Keratinocyte (primary cell): ENCODE data around the gene SLC6A17. TPM values are rescaled to one million over a fixed set of nuclear protein-coding genes. Genes with fewer than 3 reads are reported as not detected.

ENCODE experiments used
- DNase-seq: peaks from one replicate; pipeline ENCODE4 v3.0.0-alpha.2; 2011; ENCODE audit warnings: low read depth, missing footprints, low spot score
- FAIRE-seq: peaks from 2 replicates; lab custom pipeline; 2011; peaks lifted over from hg19 to GRCh38; lab: Jason Lieb, UNC
- H2AFZ ChIP-seq: 2 replicates; pipeline ENCODE4 v1.6.0; 2012; ENCODE audit warnings: low read length, control low read depth, inconsistent platforms; ENCODE audit not compliant: control insufficient read depth
- H3K27ac ChIP-seq: 2 replicates; pipeline ENCODE4 v1.5.1; 2011; ENCODE audit warnings: low read length; ENCODE audit not compliant: control insufficient read depth, insufficient read depth
- H3K27me3 ChIP-seq: 3 replicates; pipeline ENCODE4 v1.6.0; 2011; ENCODE audit warnings: low read length; ENCODE audit not compliant: control insufficient read depth, insufficient read depth; ENCODE audit errors: extremely low read depth
- H3K36me3 ChIP-seq, 2 experiments: 2 replicates in 1 of 2; 3 replicates in 1 of 2; pipeline ENCODE4 v1.5.1; 2011; ENCODE audit warnings: low read length in 2 of 2, mild to moderate bottlenecking in 1 of 2; ENCODE audit not compliant: control insufficient read depth in 2 of 2, insufficient read depth in 2 of 2; ENCODE audit errors: extremely low read depth in 1 of 2
- H3K4me1 ChIP-seq: 3 replicates; pipeline ENCODE4 v1.5.1; 2011; ENCODE audit warnings: low read length; ENCODE audit not compliant: control insufficient read depth, insufficient read depth; ENCODE audit errors: extremely low read depth
- H3K4me2 ChIP-seq: 3 replicates; pipeline ENCODE4 v1.6.0; 2011; ENCODE audit warnings: low read depth, low read length; ENCODE audit not compliant: control insufficient read depth, insufficient read depth; ENCODE audit errors: extremely low read depth
- H3K4me3 ChIP-seq, 3 experiments: fragments of 200-600 bp in 1 of 3; sonication (generic) in 1 of 3; 2 replicates in 2 of 3; 3 replicates in 1 of 3; pipeline ENCODE4 v1.5.1; 2011 to 2016; ENCODE audit warnings: low read length in 3 of 3, mild to moderate bottlenecking in 3 of 3, control low read depth in 2 of 3, inconsistent platforms in 1 of 3, low read depth in 1 of 3, mixed read lengths in 1 of 3, mixed run types in 1 of 3, moderate library complexity in 1 of 3; ENCODE audit not compliant: control insufficient read depth in 2 of 3, insufficient read depth in 2 of 3; ENCODE audit errors: extremely low read depth in 1 of 3
- H3K79me2 ChIP-seq: 2 replicates; pipeline ENCODE4 v1.6.0; 2012; ENCODE audit warnings: low read length; ENCODE audit not compliant: control insufficient read depth, insufficient read depth
- H3K9ac ChIP-seq: 3 replicates; pipeline ENCODE4 v1.6.0; 2011; ENCODE audit warnings: low read length; ENCODE audit not compliant: control insufficient read depth, insufficient read depth; ENCODE audit errors: extremely low read depth
- H3K9me1 ChIP-seq: 3 replicates; pipeline ENCODE4 v1.6.0; 2011; ENCODE audit warnings: low read length; ENCODE audit not compliant: control insufficient read depth, insufficient read depth; ENCODE audit errors: extremely low read depth
- H3K9me3 ChIP-seq: 2 replicates; pipeline ENCODE4 v1.5.1; 2012; ENCODE audit warnings: low read depth, low read length; ENCODE audit not compliant: control insufficient read depth
- H4K20me1 ChIP-seq: 3 replicates; pipeline ENCODE4 v1.6.0; 2011; ENCODE audit warnings: low read length; ENCODE audit not compliant: control insufficient read depth, insufficient read depth; ENCODE audit errors: extremely low read depth
- CTCF ChIP-seq, 3 experiments: IDR thresholded peaks in 1 of 3; conservative IDR thresholded peaks in 1 of 3; optimal IDR thresholded peaks in 1 of 3; 2 replicates in 2 of 3; 3 replicates in 1 of 3; pipeline versions ENCODE3 to v1.5.1; 2011; ENCODE audit warnings: low read length in 3 of 3, mild to moderate bottlenecking in 3 of 3, moderate library complexity in 2 of 3, control low read depth in 1 of 3, inconsistent platforms in 1 of 3; ENCODE audit not compliant: insufficient read depth in 2 of 3; ENCODE audit errors: extremely low read depth in 1 of 3
- EZH2 ChIP-seq: IDR thresholded peaks from one replicate; pipeline ENCODE4 v1.6.1; 2012; ENCODE audit warnings: inconsistent platforms, mild to moderate bottlenecking, low read length, moderate library complexity
- dilution Hi-C: fragments of 300-500 bp; cut with MboI; formaldehyde crosslinking; loops from one replicate; pipeline ENCODE4 v1.7.0; 2020; ENCODE audit warnings: low sequenced_read_pairs; ENCODE audit not compliant: extremely low pct_ligation_motif_present
- polyA plus RNA-seq, 5 experiments: library from polyadenylated mRNA; depleted of rRNA in 3 of 5; stranded (reverse) in 3 of 5; stranded (forward) in 1 of 5; unstranded in 1 of 5; fragments of >200 nt; gene quantifications; 1 replicate in 1 of 5; 2 replicates in 3 of 5; 3 replicates in 1 of 5; pipeline versions ENCODE4 v1.2.1 to v1.2.3, GENCODE V29; 2011 to 2012; ENCODE audit warnings: missing spikeins in 2 of 5, low read depth in 1 of 5, low replicate concordance in 1 of 5

SLC6A17 gene
- polyA plus RNA-seq, 1 donor (not counting 4 experiments of a cell fraction or from before 2014, with no cell fraction given), result 0.25 TPM

DNA sequence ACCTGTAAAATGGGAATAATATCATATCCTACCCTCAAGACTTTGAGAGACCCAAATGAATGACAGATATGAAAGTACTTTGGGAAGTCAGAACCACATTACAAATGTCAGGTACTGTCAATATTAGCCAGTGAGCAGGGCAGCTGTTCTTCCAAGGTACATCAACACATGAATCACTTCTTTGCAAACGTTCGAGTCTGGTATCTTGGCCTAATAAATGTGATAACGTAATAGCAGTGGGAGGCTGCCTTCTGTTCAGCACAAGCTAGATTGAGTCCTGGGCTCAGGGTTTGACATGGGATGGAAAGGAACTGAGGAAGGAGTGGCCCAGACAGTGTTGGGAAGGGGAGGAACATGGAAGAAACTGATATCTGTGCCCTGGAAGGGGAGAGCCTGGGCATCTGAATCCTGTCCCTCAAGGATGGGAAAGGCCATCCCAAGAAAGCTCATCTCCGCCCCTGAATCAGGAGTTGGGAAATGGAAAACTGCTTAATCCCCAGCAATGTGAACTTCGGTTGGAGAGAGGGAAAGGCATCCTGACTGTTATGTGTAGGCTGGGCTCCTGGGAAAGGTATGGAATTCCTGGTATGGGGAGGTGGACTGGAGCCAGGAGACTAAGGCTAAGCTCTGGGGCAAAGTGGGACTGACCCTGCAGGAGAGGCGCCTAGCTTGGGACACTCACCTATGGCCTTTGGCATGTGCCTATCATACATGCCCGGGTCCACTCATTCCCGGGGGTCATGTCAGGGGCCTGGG is 74.1 kb downstream of the SLC6A17 start:
- Histone ChIP-seq H3K4me2 (no peak overlapping the region), H2AFZ (no peak overlapping the region), H4K20me1 (no peaks in the 10 kb centered on the region), H3K27ac (no peak overlapping the region), H3K79me2 (no peaks in the 10 kb centered on the region), H3K27me3 (no peaks in the 10 kb centered on the region), H3K9ac (no peak overlapping the region), H3K9me1 (peaks cover 3% of the 10 kb centered on the region), H3K4me3 (no peak overlapping the region), H3K36me3 (peaks cover 0 to 1% of the 10 kb centered on the region in 2 experiments), H3K9me3 (no peaks in the 10 kb centered on the region), H3K4me1 (peaks cover 16% of the 10 kb centered on the region)
- TF ChIP-seq CTCF (optimal IDR thresholded peaks at IDR 0.05 in 1 of 3, IDR thresholded peaks at IDR 0.05 in 1 of 3, conservative IDR thresholded peaks at IDR 0.05 in 1 of 3; ENCODE audit: extremely low read depth in 1 of 3, insufficient read depth in 2 of 3, low read length in 3 of 3) (no peak), EZH2 (no peak)
- DNase-seq, result no peak
- FAIRE-seq, result no peak
- dilution Hi-C loops, result no loop called here

DNA sequence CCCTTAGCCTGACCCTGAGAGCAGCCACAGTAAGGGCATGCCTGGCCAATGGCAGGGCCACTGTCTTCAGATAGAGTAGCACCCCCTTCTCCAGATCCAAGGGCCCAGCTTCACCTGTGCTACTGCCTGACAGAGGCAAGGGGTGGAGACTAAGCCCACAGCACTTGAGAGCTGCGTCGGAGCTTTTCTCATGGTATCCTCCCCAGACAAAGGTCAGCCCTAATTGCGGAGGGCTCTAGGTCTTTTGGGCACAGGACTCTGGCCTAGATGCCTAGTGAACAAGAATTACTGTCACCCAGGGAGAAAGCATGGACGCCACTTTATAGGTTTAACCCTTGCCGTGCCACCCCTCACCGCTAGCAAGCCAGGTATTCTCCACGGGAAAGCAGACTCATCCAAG is 74.9 kb downstream of the SLC6A17 start:
- Histone ChIP-seq H3K27me3 (no peaks in the 10 kb centered on the region), H2AFZ (no peak overlapping the region), H3K9ac (no peak overlapping the region), H4K20me1 (no peaks in the 10 kb centered on the region), H3K9me3 (no peaks in the 10 kb centered on the region), H3K27ac (no peak overlapping the region), H3K4me3 (no peak overlapping the region), H3K36me3 (peaks cover 0 to 1% of the 10 kb centered on the region in 2 experiments), H3K9me1 (peaks cover 3% of the 10 kb centered on the region), H3K79me2 (no peaks in the 10 kb centered on the region), H3K4me1 (peaks cover 24% of the 10 kb centered on the region), H3K4me2 (no peak overlapping the region)
- dilution Hi-C loops, result no loop called here
- no peak for TF ChIP-seq EZH2
- no peak for TF ChIP-seq CTCF (optimal IDR thresholded peaks at IDR 0.05 in 1 of 3, IDR thresholded peaks at IDR 0.05 in 1 of 3, conservative IDR thresholded peaks at IDR 0.05 in 1 of 3; ENCODE audit: extremely low read depth in 1 of 3, insufficient read depth in 2 of 3, low read length in 3 of 3)
- FAIRE-seq (no peak), DNase-seq (no peak)
